Panc1 (cell line): ENCODE measurements around the gene MTM1. TPM values are rescaled to one million over a fixed set of nuclear protein-coding genes. Genes with fewer than 3 reads are reported as not detected.

Experiments used
- ATAC-seq: fragments of 200-7000 bp; cut with Tn5 transposase; 2 replicates; pipeline ENCODE4 v1.9.1; 2020; ENCODE audit warnings: mild to moderate bottlenecking, moderate library complexity
- BruUV-seq: library from RNA; stranded (reverse); fragments of 400-500 nt; replicated peaks from 2 replicates; lab custom pipeline; 2021; lab: Mats Ljungman, UMichigan
- CTCF ChIA-PET: fragments of 300-600 bp; sonication (Branson Sonifier 250); formaldehyde crosslinking; loops from one replicate; lab custom pipeline; 2022; ENCODE audit warnings: antibody characterized with exemption; lab: Charles Lee
- POLR2A ChIA-PET: fragments of 300-600 bp; sonication (Branson Sonifier 250); formaldehyde crosslinking; loops from one replicate; lab custom pipeline; 2022; ENCODE audit warnings: antibody characterized with exemption; lab: Charles Lee
- DNase-seq: peaks from one replicate; pipeline ENCODE4 v3.0.0-alpha.2; 2010; ENCODE audit warnings: low read depth, low spot score
- H3K27ac ChIP-seq: 2 replicates; pipeline ENCODE4 v1.5.1; 2011; ENCODE audit warnings: mild to moderate bottlenecking, low read length, inconsistent platforms
- H3K27me3 ChIP-seq: fragments of 200-500 bp; sonication (Bioruptor generic); 2 replicates; pipeline ENCODE4 v1.6.0; 2014; ENCODE audit warnings: low read length, inconsistent platforms; ENCODE audit not compliant: control insufficient read depth, insufficient read depth
- H3K36me3 ChIP-seq: fragments of 200-500 bp; sonication (Bioruptor generic); 2 replicates; pipeline ENCODE4 v1.5.1; 2014; ENCODE audit warnings: inconsistent platforms, mild to moderate bottlenecking, low read length, moderate library complexity; ENCODE audit not compliant: control insufficient read depth, insufficient read depth
- H3K4me1 ChIP-seq: 2 replicates; pipeline ENCODE4 v1.5.1; 2011; ENCODE audit warnings: inconsistent platforms, mild to moderate bottlenecking, low read length, moderate library complexity; ENCODE audit not compliant: control insufficient read depth, insufficient read depth
- H3K4me3 ChIP-seq, 2 experiments: 2 replicates each; pipeline ENCODE4 v1.5.1; 2011 to 2012; ENCODE audit warnings: low read depth in 2 of 2, low read length in 2 of 2, mild to moderate bottlenecking in 2 of 2, inconsistent platforms in 1 of 2, moderate library complexity in 1 of 2
- H3K9me3 ChIP-seq: fragments of 200-500 bp; sonication (Bioruptor generic); 2 replicates; pipeline ENCODE4 v1.5.1; 2014; ENCODE audit warnings: low read depth, mild to moderate bottlenecking, inconsistent platforms, low read length, moderate library complexity; ENCODE audit not compliant: control insufficient read depth, insufficient read depth
- CTCF ChIP-seq: fragments of 450-650 bp; IDR thresholded peaks from 2 replicates; pipeline ENCODE4 v1.5.1; 2017; ENCODE audit warnings: mild to moderate bottlenecking
- POLR2AphosphoS5 ChIP-seq: IDR thresholded peaks from 2 replicates; pipeline ENCODE4 v1.6.1; 2012; ENCODE audit warnings: mild to moderate bottlenecking, low read depth, low read length, moderate library complexity
- REST ChIP-seq, 2 experiments: IDR thresholded peaks; 2 replicates each; pipeline ENCODE4 v1.6.1; 2011 to 2012; ENCODE audit warnings: low read depth in 2 of 2, control low read depth in 1 of 2, low read length in 1 of 2, mild to moderate bottlenecking in 1 of 2, moderate library complexity in 1 of 2; ENCODE audit not compliant: insufficient read depth in 1 of 2
- SIN3A ChIP-seq: IDR thresholded peaks from 2 replicates; pipeline ENCODE4 v1.6.1; 2012; ENCODE audit warnings: low read depth, mild to moderate bottlenecking, low read length, moderate library complexity, borderline replicate concordance; ENCODE audit not compliant: insufficient read depth
- TCF7L2 ChIP-seq: IDR thresholded peaks from 2 replicates; pipeline ENCODE4 v1.6.1; 2011; ENCODE audit warnings: mild to moderate bottlenecking, low read depth, low read length, inconsistent platforms
- in situ Hi-C: cut with HindIII; loops from 2 replicates; pipeline ENCODE4 v1.10.0; 2016; ENCODE audit warnings: low sequenced_read_pairs, low pct_unique_long_range_greater_than_20kb
- intact Hi-C: fragments of 100-400 bp; cut with micrococcal nuclease; formaldehyde crosslinking; loops from one replicate; pipeline ENCODE4 v1.10.0; 2022; ENCODE audit not compliant: unreplicated experiment
- total RNA-seq: library from RNA; stranded (reverse); gene quantifications from one replicate; pipeline ENCODE4 v1.2.1, GENCODE V29; 2021; ENCODE audit not compliant: unreplicated experiment

MTM1 gene
- total RNA-seq, 1 experiment from 2014 or later: 24.0 TPM

- no peak for TF ChIP-seq POLR2AphosphoS5
- TF ChIP-seq SIN3A: no peak
- no peak for TF ChIP-seq REST (IDR thresholded peaks at IDR 0.05; ENCODE audit: insufficient read depth in 1 of 2, low read depth in 2 of 2, low read length in 1 of 2)
- TF ChIP-seq TCF7L2: no peak
- TF ChIP-seq CTCF: no peak
- intact Hi-C loops (no loop called here), in situ Hi-C loops (no loop called here)
- Histone ChIP-seq H3K27ac (no peak overlapping the region), H3K36me3 (no peaks in the 10 kb centered on the region), H3K4me1 (peaks cover 4% of the 10 kb centered on the region), H3K4me3 (no peak overlapping the region), H3K27me3 (no peaks in the 10 kb centered on the region), H3K9me3 (no peaks in the 10 kb centered on the region)
- ChIA-PET POLR2A (no interaction called here), CTCF (no interaction called here)
- no TSS peak for BruUV-seq
- ATAC-seq (no peak), DNase-seq (no peak)
These were observed 3.6 kb upstream of the MTM1 start for GRCh38 chrX:150564838-150565237.

GRCh38 chrX:150565551-150565950, 2.9 kb upstream of the MTM1 start:
- ChIA-PET POLR2A (no interaction called here), CTCF (no interaction called here)
- in situ Hi-C loops: no loop called here
- ATAC-seq (no peak), DNase-seq (no peak)
- Histone ChIP-seq H3K9me3 (no peaks in the 10 kb centered on the region), H3K4me3 (no peak overlapping the region), H3K27me3 (no peaks in the 10 kb centered on the region), H3K4me1 (peaks cover 11% of the 10 kb centered on the region), H3K36me3 (no peaks in the 10 kb centered on the region), H3K27ac (no peak overlapping the region)
- BruUV-seq: no TSS peak
- no peak for TF ChIP-seq CTCF
- TF ChIP-seq POLR2AphosphoS5: no peak
- no peak for TF ChIP-seq SIN3A
- no peak for TF ChIP-seq REST (IDR thresholded peaks at IDR 0.05; ENCODE audit: insufficient read depth in 1 of 2, low read depth in 2 of 2, low read length in 1 of 2)
- no peak for TF ChIP-seq TCF7L2
- intact Hi-C loops: no loop called here
